Transverse colon (tissue), 3 donors: ENCODE results near the gene SP2.

Experiments used
- CTCF ChIP-seq, 5 experiments: fragments of 200-600 bp in 3 of 5; fragments of 450-650 bp in 2 of 5; sonication (generic) in 3 of 5; IDR thresholded peaks; 1 replicate in 2 of 5; 2 replicates in 3 of 5; pipeline ENCODE4 v1.5.1; 2016 to 2017; ENCODE audit warnings: antibody characterized with exemption in 5 of 5, inconsistent platforms in 3 of 5, mild to moderate bottlenecking in 2 of 5, moderate library complexity in 1 of 5
- POLR2A ChIP-seq: fragments of 450-650 bp; IDR thresholded peaks from one replicate; pipeline ENCODE4 v1.6.1; 2016; ENCODE audit warnings: antibody characterized with exemption, mild to moderate bottlenecking, moderate library complexity

- TF ChIP-seq POLR2A, result no peak
- no peak for TF ChIP-seq CTCF (IDR thresholded peaks at IDR 0.05)
These were observed 6.2 kb downstream of the SP2 start for GRCh38 chr17:47902039-47902744.
